SH-SY5Y (cell line): ENCODE measurements around the gene HAAO.

Source experiments
- GATA2 ChIP-seq: IDR thresholded peaks from 2 replicates; pipeline ENCODE4 v1.6.1; 2011; ENCODE audit warnings: mild to moderate bottlenecking, low read depth, low read length
- GATA3 ChIP-seq: IDR thresholded peaks from 2 replicates; pipeline ENCODE4 v1.6.1; 2011; ENCODE audit warnings: low read depth, mild to moderate bottlenecking, low read length, moderate library complexity

HAAO gene

GRCh38 chr2:42826231-42826630, 33.8 kb upstream of the HAAO start:
- TF ChIP-seq GATA3 (no peak), GATA2 (no peak)

DNA sequence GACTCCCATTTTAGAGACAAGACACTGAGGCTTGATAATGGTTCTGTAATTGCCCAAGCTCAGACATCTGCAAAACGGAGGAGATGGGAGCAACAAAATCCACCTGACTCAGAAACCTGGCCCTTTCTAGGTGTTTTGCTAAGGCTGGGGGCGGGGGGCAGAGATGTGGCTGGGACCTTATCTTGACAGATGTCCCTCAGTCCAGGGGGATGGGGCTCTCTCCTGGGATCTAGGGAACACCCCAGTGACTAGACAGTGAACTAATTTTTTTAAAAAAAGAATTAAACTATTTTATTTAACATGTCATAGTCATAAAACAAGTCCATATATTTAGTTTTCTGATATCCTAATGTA, 32.0 kb upstream of the HAAO start:
- no peak for TF ChIP-seq GATA2
- TF ChIP-seq GATA3, result no peak

GRCh38 chr2:42823744-42824453, 31.5 kb upstream of the HAAO start:
- TF ChIP-seq GATA3, result no peak
- TF ChIP-seq GATA2, result no peak

- TF ChIP-seq GATA3 (no peak), GATA2 (no peak)
Observed at GRCh38 chr2:42819160-42819559, 26.8 kb upstream of the HAAO start.

DNA sequence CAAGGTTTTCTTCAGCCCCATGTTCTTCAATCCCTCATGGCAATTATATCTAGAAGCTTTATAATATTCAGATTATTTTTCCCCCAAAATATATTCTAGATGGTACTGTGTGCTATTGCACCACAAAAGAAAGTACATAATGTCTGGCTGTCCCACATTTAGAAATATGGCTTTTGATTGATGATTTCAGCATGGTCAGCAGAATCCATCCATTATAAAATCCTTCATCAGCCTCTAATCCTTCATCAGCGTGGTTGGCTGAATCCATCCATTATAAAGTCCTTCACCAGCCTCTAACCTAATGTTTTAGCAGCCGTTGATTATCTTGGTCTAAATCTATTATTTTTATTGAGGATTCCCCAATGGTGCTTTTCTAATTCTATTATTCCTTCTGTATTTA, 23.3 kb upstream of the HAAO start:
- no peak for TF ChIP-seq GATA2
- no peak for TF ChIP-seq GATA3

- no peak for TF ChIP-seq GATA2
- no peak for TF ChIP-seq GATA3
Observed at GRCh38 chr2:42813763-42814162, 21.4 kb upstream of the HAAO start.

DNA sequence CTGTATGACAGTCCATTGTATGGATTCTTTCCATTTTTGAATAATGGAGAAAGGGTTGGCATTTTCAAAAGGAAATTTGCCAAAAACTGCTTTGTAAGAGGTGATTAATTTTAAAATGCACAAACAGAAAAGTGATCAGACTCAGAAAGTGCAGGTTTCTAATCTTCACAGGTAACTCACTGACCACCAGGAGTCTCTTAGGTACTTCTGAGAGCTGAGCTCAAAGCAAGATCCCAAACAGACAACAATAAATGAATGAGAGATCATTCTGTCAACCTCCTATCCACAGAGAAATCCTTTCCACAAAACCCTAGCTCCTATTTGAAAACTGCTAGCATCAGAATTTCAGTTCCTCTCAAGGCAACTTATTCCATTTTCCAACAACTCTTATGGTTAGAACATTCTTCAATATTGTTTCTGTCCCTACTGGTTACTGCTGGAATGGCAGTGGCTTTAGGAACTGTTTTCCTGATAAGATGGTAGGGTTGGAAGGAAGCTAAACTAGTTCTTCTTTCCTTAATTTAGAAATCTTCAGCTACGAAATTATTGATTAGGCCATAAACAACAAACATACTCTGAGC, 20.6 kb upstream of the HAAO start:
- TF ChIP-seq GATA2, result no peak

DNA sequence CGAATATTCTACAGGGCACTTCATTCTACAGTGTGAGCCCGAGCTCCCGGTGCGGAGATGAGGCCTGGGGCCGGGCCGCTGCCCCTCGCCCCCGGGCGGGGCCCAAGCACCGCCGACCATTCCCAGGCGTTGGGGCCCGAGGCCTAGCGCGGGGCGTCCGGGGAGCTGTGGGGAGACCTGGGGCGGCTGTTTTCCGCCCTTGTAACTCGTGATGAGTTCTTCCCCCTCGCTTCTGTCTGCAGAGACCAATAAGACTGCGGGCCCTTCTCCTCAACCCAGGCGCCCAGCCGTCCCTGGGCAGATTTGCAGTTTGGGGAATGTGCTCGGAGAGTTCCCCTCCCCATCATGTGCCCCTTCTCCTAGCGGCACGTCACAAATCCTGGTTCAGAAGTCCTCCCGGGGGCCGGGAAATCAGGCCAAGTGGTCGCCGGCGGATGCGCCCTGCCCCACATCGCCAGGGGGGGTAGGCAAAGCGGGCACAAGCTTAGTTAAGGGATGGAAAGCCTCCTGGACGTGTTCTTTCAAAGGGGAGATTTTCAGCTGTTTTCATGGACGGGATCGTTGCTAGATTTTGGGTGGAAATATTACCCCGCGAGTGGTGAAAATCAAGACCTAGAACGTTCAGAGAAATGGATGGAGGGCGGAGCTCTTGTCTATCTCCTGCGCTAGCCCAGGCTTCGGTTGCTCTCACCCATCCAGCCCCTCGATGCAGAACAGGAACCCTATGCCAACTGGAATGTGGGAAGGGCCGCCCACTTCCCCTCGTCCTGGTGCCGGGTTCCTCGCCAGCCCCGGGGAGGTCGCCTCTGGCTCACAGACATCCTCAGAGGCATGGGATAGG, 18.8 kb upstream of the HAAO start:
- TF ChIP-seq GATA3 (no peak), GATA2 (0 out of 2 replicates have a peak, but pooled peaks have one; percentile 3)

DNA sequence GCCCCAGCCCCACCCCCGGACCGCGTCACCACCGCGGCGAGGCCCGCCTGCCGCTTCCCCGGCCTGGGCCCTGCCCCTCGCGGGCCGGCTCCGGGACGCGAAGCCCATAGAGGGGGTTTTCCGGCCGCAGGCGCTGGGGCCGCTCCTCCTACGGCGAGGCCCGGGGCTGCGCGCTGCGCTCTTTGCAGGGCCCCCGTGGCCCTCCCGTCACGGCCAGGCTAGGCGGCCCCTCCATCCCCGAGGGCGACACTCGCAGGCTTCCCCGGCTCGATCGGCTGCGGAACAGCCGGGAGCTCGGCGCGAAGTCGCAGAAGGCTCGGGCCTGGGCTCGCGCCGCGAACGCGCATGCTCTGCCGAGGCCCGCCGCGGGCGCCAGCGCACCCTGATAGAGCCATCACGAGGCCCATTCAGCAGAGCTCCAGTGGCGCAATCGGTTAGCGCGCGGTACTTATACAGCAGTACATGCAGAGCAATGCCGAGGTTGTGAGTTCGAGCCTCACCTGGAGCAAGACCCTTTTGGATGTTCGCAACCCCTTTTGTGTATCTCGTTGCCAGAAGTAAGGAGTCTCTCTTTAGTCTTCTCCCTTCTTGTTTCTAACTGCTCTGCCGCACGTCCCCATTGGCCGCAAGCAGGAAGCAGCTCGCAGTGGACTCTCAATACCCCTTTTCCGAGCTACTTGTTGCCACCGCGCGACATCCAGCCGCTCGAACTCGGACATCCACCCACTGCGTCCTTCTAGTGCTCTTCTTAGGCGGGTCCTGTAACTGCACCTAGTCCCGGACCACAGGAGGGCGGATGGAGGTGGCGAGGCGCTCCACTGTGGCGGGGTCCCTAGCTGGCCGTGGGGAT, 18.0 kb upstream of the HAAO start:
- no peak; the same call in 1 of the 2 replicates for TF ChIP-seq GATA2
- no peak for TF ChIP-seq GATA3

DNA sequence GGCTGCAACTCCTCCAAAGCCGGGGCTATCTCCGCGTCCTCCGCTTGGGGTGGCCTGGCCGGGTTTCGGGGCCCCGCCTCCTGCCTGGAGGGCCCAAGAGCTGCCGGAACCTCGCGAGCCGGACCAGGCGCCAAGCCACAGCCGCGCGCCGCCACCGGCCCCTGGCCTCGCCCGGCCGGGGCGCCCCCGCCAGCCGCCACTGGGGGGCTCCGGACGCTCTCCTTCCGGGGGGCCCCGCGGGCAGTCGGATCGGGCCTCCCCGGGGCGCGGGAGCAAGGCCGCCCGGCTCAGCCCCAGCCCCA, 17.4 kb upstream of the HAAO start:
- TF ChIP-seq GATA3 (no peak), GATA2 (no peak)

GRCh38 chr2:42809131-42809818, 16.9 kb upstream of the HAAO start:
- TF ChIP-seq GATA2 (no peak), GATA3 (no peak)

GRCh38 chr2:42808301-42808700, 15.9 kb upstream of the HAAO start:
- no peak for TF ChIP-seq GATA3
- TF ChIP-seq GATA2, result no peak

GRCh38 chr2:42806786-42807185, 14.4 kb upstream of the HAAO start:
- TF ChIP-seq GATA3, result no peak
- TF ChIP-seq GATA2, result no peak

DNA sequence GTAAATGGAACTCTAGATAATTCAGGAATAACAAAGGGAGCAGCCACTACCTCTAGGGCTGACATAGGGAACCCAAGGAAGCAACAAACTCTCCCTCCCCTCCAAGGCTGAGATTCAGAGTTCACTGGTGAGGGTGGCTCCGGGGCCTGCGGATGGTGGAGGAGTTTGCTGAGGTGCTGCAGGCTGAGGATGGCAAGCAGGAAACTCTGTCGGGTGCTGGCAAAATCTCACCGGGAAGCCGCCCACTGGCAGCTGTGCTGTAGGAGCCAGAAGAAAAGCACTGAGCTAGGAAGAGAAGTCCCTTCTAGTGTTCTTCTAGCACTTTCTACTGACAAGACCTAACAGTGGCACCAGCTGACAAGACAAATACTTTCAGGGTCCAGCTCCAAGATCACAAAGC, 12.5 kb upstream of the HAAO start:
- no peak for TF ChIP-seq GATA2
- TF ChIP-seq GATA3, result no peak

GRCh38 chr2:42804338-42804737, 12.0 kb upstream of the HAAO start:
- TF ChIP-seq GATA3 (no peak), GATA2 (no peak)
